ENCODE measurements around the gene SKIL.
A peak's percentile ranks its signal among the peaks of the same experiment; 100 is the strongest.

Gene SKIL

GRCh38 chr3:170410428-170411029 lies 53.0 kb downstream of the SKIL start:
- no peaks in the 10 kb centered on the region for H3K9me3 ChIP-seq (ENCODE audit: insufficient read depth, low read depth, low read length)
- no peaks in the 10 kb centered on the region for H3K36me3 ChIP-seq (ENCODE audit: insufficient read depth, low read length)
- H3K4me1 ChIP-seq (ENCODE audit: insufficient read depth, low read length): no peaks in the 10 kb centered on the region
- H3K4me3 ChIP-seq (ENCODE audit: low read length): no peak overlapping the region
- H3K9ac ChIP-seq (ENCODE audit: low read depth, low read length): no peak overlapping the region
- H3K27me3 ChIP-seq (ENCODE audit: insufficient read depth, low read length): no peaks in the 10 kb centered on the region
- H3K27ac ChIP-seq (ENCODE audit: low read depth, low read length): no peak overlapping the region
- 86% methylated on average over 3 of the region's 4 CpGs for WGBS

- no peaks in the 10 kb centered on the region for H3K9me3 ChIP-seq (ENCODE audit: insufficient read depth, low read depth, low read length)
- H3K27me3 ChIP-seq (ENCODE audit: insufficient read depth, low read length): peaks cover 16% of the 10 kb centered on the region
- no peak overlapping the region for H3K9ac ChIP-seq (ENCODE audit: low read depth, low read length)
- no peaks in the 10 kb centered on the region for H3K36me3 ChIP-seq (ENCODE audit: insufficient read depth, low read length)
- no peaks in the 10 kb centered on the region for H3K4me1 ChIP-seq (ENCODE audit: insufficient read depth, low read length)
- H3K27ac ChIP-seq (ENCODE audit: low read depth, low read length): no peak overlapping the region
- WGBS: 93% methylated on average over 4 of the region's 4 CpGs
- H3K4me3 ChIP-seq (ENCODE audit: low read length): no peak overlapping the region
Measured at GRCh38 chr3:170413291-170413690, 55.8 kb downstream of the SKIL start.

- no peak overlapping the region for H3K9ac ChIP-seq (ENCODE audit: low read depth, low read length)
- WGBS: 11% methylated on average over 3 of the region's 5 CpGs
- H3K4me3 ChIP-seq (ENCODE audit: low read length): no peak overlapping the region
- no peak overlapping the region for H3K27ac ChIP-seq (ENCODE audit: low read depth, low read length)
- H3K27me3 ChIP-seq (ENCODE audit: insufficient read depth, low read length): peaks cover 26% of the 10 kb centered on the region
- H3K9me3 ChIP-seq (ENCODE audit: insufficient read depth, low read depth, low read length): no peaks in the 10 kb centered on the region
- H3K4me1 ChIP-seq (ENCODE audit: insufficient read depth, low read length): no peaks in the 10 kb centered on the region
- H3K36me3 ChIP-seq (ENCODE audit: insufficient read depth, low read length): no peaks in the 10 kb centered on the region
Measured at GRCh38 chr3:170414202-170414663, 56.7 kb downstream of the SKIL start.

- Histone ChIP-seq H3K27me3 (ENCODE audit: insufficient read depth, low read length) (peaks cover 46% of the 10 kb centered on the region), H3K4me3 (ENCODE audit: low read length) (no peak overlapping the region), H3K9ac (ENCODE audit: low read depth, low read length) (no peak overlapping the region), H3K27ac (ENCODE audit: low read depth, low read length) (no peak overlapping the region), H3K36me3 (ENCODE audit: insufficient read depth, low read length) (no peaks in the 10 kb centered on the region), H3K9me3 (ENCODE audit: insufficient read depth, low read depth, low read length) (no peaks in the 10 kb centered on the region), H3K4me1 (ENCODE audit: insufficient read depth, low read length) (peaks cover 6% of the 10 kb centered on the region)
- 67% methylated on average over 1 of the region's 1 CpG for whole genome bisulfite sequencing
Measured at GRCh38 chr3:170417090-170417489, 59.6 kb downstream of the SKIL start.

- Histone ChIP-seq H3K9me3 (ENCODE audit: insufficient read depth, low read depth, low read length) (no peaks in the 10 kb centered on the region), H3K27ac (ENCODE audit: low read depth, low read length) (no peak within 1 kb of the TSS), H3K4me3 (ENCODE audit: low read length) (peak within 1 kb of the TSS; percentile 55), H3K9ac (ENCODE audit: low read depth, low read length) (no peak within 1 kb of the TSS), H3K36me3 (ENCODE audit: insufficient read depth, low read length) (no peaks in the 10 kb centered on the region), H3K27me3 (ENCODE audit: insufficient read depth, low read length) (peaks cover 46% of the 10 kb centered on the region), H3K4me1 (ENCODE audit: insufficient read depth, low read length) (peaks cover 6% of the 10 kb centered on the region)
- 67% methylated on average over 79 of the region's 79 CpGs for WGBS
Measured at GRCh38 chr3:170418422-170419398, 61.2 kb downstream of the SKIL start, which contains the start of gene CLDN11. CLDN11 (plus strand) TSS chr3:170418868; CDS start chr3:170419067, 199 bp downstream.

- Histone ChIP-seq H3K36me3 (ENCODE audit: insufficient read depth, low read length) (no peaks in the 10 kb centered on the region), H3K27me3 (ENCODE audit: insufficient read depth, low read length) (peaks cover 46% of the 10 kb centered on the region), H3K27ac (ENCODE audit: low read depth, low read length) (no peak overlapping the region), H3K4me1 (ENCODE audit: insufficient read depth, low read length) (peaks cover 6% of the 10 kb centered on the region), H3K4me3 (ENCODE audit: low read length) (peak overlapping the region; percentile 55), H3K9ac (ENCODE audit: low read depth, low read length) (no peak overlapping the region), H3K9me3 (ENCODE audit: insufficient read depth, low read depth, low read length) (no peaks in the 10 kb centered on the region)
- 90% methylated on average over 58 of the region's 58 CpGs for WGBS
Measured at GRCh38 chr3:170419557-170420087, 62.1 kb downstream of the SKIL start.

- Histone ChIP-seq H3K9me3 (ENCODE audit: insufficient read depth, low read depth, low read length) (no peaks in the 10 kb centered on the region), H3K27ac (ENCODE audit: low read depth, low read length) (no peak overlapping the region), H3K36me3 (ENCODE audit: insufficient read depth, low read length) (no peaks in the 10 kb centered on the region), H3K9ac (ENCODE audit: low read depth, low read length) (no peak overlapping the region), H3K27me3 (ENCODE audit: insufficient read depth, low read length) (peaks cover 46% of the 10 kb centered on the region), H3K4me3 (ENCODE audit: low read length) (peak overlapping the region; percentile 55), H3K4me1 (ENCODE audit: insufficient read depth, low read length) (peaks cover 6% of the 10 kb centered on the region)
- 86% methylated on average over 17 of the region's 17 CpGs for WGBS
Measured at GRCh38 chr3:170420307-170420821, 62.8 kb downstream of the SKIL start.

GRCh38 chr3:170421111-170421641 lies 63.7 kb downstream of the SKIL start:
- Histone ChIP-seq H3K4me1 (ENCODE audit: insufficient read depth, low read length) (peaks cover 6% of the 10 kb centered on the region), H3K9ac (ENCODE audit: low read depth, low read length) (no peak overlapping the region), H3K4me3 (ENCODE audit: low read length) (no peak overlapping the region), H3K27me3 (ENCODE audit: insufficient read depth, low read length) (peaks cover 46% of the 10 kb centered on the region), H3K27ac (ENCODE audit: low read depth, low read length) (no peak overlapping the region), H3K9me3 (ENCODE audit: insufficient read depth, low read depth, low read length) (no peaks in the 10 kb centered on the region), H3K36me3 (ENCODE audit: insufficient read depth, low read length) (no peaks in the 10 kb centered on the region)
- WGBS: 79% methylated on average over 10 of the region's 12 CpGs

- H3K27ac ChIP-seq (ENCODE audit: low read depth, low read length): no peak overlapping the region
- no peak overlapping the region for H3K4me3 ChIP-seq (ENCODE audit: low read length)
- WGBS: 93% methylated on average over 2 of the region's 2 CpGs
- no peak overlapping the region for H3K9ac ChIP-seq (ENCODE audit: low read depth, low read length)
- no peaks in the 10 kb centered on the region for H3K9me3 ChIP-seq (ENCODE audit: insufficient read depth, low read depth, low read length)
- H3K27me3 ChIP-seq (ENCODE audit: insufficient read depth, low read length): peaks cover 45% of the 10 kb centered on the region
- H3K36me3 ChIP-seq (ENCODE audit: insufficient read depth, low read length): no peaks in the 10 kb centered on the region
- peaks cover 6% of the 10 kb centered on the region for H3K4me1 ChIP-seq (ENCODE audit: insufficient read depth, low read length)
Measured at GRCh38 chr3:170421758-170422157, 64.2 kb downstream of the SKIL start.

GRCh38 chr3:170423001-170423615 lies 65.6 kb downstream of the SKIL start:
- H3K27me3 ChIP-seq (ENCODE audit: insufficient read depth, low read length): peaks cover 32% of the 10 kb centered on the region
- H3K9ac ChIP-seq (ENCODE audit: low read depth, low read length): no peak overlapping the region
- no peaks in the 10 kb centered on the region for H3K36me3 ChIP-seq (ENCODE audit: insufficient read depth, low read length)
- no peak overlapping the region for H3K4me3 ChIP-seq (ENCODE audit: low read length)
- 93% methylated on average over 8 of the region's 8 CpGs for WGBS
- no peaks in the 10 kb centered on the region for H3K9me3 ChIP-seq (ENCODE audit: insufficient read depth, low read depth, low read length)
- peaks cover 6% of the 10 kb centered on the region for H3K4me1 ChIP-seq (ENCODE audit: insufficient read depth, low read length)
- no peak overlapping the region for H3K27ac ChIP-seq (ENCODE audit: low read depth, low read length)
